HG02571 (cell line): Measurements from ENCODE around the gene TTC12.

Source experiments
- ATAC-seq: cut with Tn5 transposase; IDR thresholded peaks from one replicate; pipeline ENCODE4 v1.9.1; 2021; ENCODE audit warnings: mild to moderate bottlenecking, moderate library complexity; ENCODE audit not compliant: unreplicated experiment

Gene TTC12

GRCh38 chr11:113398669-113399430 is 84.5 kb downstream of the TTC12 start:
- ATAC-seq = no peak

- no peak for ATAC-seq
Measured at GRCh38 chr11:113400631-113401230, 86.3 kb downstream of the TTC12 start.

GRCh38 chr11:113401718-113402117 is 87.3 kb downstream of the TTC12 start:
- no peak for ATAC-seq

DNA sequence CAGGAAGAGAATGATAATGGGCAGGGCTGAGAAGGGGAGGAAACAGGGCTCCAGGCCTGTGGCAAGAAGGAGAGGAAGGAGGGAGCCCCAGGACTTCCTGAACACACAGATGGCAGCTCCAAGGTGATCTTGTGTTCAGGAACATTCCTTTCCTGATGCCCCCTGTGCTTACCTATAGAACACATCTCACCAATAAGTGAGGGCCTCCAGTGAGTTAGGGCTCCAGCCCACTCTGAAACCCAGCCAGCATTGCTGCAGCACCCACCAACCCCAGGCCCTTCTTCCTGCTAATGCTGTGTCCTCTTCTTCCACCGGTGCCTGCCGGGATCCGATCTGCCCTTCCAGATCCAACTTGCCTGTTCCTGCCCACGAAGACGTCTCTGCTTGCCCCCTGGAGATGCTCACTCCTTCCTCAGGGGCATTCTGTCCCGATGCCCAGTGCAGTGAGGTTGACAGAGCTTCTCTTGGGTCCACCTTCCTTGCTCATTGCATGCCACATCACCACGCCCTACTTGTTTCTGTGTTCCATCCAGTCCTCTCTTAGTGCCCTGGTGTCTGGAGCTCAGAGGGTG is 90.6 kb downstream of the TTC12 start:
- ATAC-seq = no peak

GRCh38 chr11:113405724-113406478 is 91.5 kb downstream of the TTC12 start:
- ATAC-seq = no peak

DNA sequence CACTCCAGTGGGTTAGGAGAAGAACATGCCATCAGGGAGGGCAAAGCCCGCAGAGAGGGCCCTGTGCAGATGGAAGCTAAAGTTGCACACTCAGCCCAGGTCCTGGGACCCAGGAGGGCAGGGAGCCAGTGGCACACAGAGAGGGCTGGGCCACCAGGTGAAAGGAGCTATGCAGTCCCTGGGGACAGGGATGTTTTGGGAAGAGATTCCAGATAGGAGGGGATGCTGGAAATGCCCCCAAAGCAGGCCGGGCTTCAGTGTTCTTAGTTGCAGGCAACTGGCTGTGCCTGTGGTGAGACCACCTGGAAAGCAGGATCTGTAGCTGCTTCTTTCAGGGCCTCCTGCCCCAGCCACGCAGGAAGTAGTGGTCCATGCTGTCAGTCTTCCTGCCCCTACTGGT is 92.8 kb downstream of the TTC12 start:
- no peak for ATAC-seq

- ATAC-seq = no peak
Measured at GRCh38 chr11:113408206-113408605, 93.8 kb downstream of the TTC12 start.

- ATAC-seq = no peak
Measured at GRCh38 chr11:113408887-113409286, 94.5 kb downstream of the TTC12 start.

DNA sequence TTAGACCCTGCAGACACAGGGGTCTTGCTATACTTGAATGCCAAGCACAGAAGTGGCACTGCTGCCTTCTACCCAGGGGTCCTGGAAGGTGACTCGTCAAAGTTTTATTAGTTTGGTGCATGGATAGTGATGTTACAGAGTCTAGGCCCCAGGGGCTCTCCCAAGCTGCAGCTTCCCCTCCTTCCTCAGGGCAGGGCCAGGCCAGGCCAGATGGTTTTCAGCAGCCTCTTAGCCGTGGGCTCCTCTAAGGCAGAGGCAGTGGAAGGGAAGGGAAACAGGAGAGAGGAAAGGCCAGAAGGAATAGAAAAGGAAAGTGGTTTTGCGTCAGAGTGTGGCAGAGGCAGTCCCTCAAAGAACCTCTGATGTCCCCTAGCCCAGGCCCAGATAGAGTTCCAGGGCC is 95.1 kb downstream of the TTC12 start:
- ATAC-seq = no peak

DNA sequence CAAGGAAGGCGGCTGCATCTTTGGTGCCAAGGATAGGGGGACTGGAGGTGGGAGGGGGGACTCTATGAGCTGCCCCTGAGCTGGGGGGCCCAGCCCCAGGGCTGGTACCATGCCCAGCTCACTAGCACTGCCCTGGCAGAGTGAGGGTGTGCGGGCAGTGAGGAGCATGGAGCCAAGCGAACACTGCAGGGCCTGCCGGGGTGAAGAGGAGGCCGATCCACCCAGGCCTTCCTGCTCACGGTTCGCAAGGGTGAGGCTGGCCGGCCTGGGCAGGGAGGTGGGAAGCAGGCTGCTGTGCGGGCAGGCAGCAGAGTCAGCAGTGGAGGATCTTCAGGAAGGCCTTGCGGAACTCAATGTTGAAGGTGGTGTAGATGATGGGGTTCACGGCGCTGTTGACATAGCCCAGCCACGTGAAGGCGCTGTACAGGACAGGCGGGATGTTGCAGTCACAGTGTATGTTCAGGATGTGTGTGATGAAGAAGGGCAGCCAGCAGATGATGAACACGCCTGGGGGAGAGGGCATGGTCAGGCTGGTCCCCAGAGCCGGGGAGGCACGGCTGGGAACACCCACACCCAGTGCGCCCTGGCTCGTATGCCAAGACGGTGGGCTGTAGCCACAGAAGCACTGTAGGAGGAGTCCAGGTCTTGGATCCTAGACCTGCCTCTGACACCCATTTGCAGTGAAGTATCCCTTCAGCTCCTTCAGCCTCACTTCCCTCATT is 96.2 kb downstream of the TTC12 start:
- ATAC-seq = no peak

DNA sequence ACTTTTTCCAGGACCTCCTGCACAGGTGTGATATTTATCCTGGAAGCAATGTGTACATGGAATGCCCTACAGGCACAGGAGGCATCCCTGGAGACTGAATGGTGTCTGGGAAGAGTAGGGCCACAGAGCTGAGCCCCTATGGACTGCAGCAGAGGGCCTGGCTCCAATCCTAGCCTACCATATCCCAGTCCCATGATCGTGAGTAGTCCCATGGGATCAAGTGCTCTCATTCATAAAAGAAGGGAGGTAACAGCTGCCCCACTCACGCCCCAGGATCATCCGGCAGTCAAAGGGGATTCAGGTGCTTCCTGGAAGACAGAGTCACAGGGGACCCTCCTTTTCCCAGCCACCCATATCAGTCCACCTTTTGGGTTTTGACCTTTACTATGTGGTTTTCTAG is 97.2 kb downstream of the TTC12 start:
- no peak for ATAC-seq

- ATAC-seq = no peak
Measured at GRCh38 chr11:113412675-113413074, 98.3 kb downstream of the TTC12 start.

GRCh38 chr11:113415343-113415742 is 101.0 kb downstream of the TTC12 start:
- ATAC-seq = no peak
